PFSK-1 (cell line): ENCODE data around the gene VSNL1.

Experiments used
- FOXP2 ChIP-seq: optimal IDR thresholded peaks from 2 replicates; pipeline ENCODE3; 2011; ENCODE audit warnings: borderline replicate concordance, control low read depth, inconsistent platforms; ENCODE audit not compliant: insufficient read depth; ENCODE audit errors: extremely low read length, extremely low read depth
- POLR2AphosphoS5 ChIP-seq: IDR thresholded peaks from 2 replicates; pipeline ENCODE4 v1.6.1; 2012; ENCODE audit warnings: low read depth, mild to moderate bottlenecking, control low read depth, low read length, moderate library complexity
- TAF1 ChIP-seq: IDR thresholded peaks from 2 replicates; pipeline ENCODE4 v1.6.1; 2012; ENCODE audit warnings: low read length, control low read depth, borderline replicate concordance; ENCODE audit not compliant: insufficient read depth
- TF ChIP-seq, protein P1 (sequence below), 2 experiments: IDR thresholded peaks; 2 replicates each; pipeline versions ENCODE4 v1.6.1 to v1.8.0; 2011 to 2012; ENCODE audit warnings: low read depth in 2 of 2, low read length in 2 of 2, control low read depth in 1 of 2, inconsistent platforms in 1 of 2, mild to moderate bottlenecking in 1 of 2, moderate library complexity in 1 of 2; ENCODE audit not compliant: insufficient read depth in 1 of 2

DNA sequence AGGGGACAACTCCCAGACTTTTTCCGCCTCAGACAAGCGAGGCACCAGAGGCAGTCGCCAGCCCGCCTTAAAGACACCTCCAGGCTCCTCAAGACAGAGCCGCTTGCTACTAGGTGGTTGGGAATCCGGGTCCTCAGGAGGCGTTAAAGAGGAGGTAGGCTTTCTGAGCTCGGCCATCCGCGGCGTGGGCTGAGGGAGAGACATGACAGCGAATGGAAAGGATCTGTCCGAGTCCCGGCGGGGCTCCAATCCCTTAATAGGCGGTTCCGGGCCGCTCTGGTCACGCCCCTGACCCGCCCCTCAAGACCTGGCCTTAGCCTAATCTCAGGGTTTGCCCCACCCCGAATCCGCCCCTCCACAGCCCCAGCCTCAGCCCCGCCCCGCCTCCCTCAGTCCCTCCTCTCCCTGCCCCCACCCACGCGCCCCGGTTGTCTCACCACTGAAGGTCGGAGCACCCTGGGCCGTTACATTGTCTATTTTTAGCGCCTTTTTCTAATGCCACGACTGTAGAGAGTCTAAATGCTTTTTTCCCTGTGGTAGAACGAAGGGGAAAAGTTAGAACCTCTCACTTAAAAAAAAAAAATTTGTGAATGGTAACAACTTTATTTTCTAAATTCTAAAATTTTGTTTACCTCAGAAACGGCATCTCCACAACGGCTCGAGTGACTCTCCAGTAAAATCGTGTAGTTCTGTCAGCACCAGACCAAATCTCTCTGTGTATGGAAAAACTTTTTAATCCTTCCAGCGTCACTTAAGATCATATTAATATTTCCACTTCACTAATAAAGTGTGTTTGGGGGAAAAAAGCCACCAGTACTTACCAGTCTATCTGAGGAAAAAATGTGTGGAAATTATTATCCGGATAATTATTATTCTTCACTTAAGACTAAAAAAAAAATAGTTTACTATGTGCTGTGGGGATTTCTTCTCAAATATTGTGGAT, 22.0 kb upstream of the VSNL1 start, which contains the start of gene RAD51AP2:
- TF ChIP-seq TAF1 (no peak), POLR2AphosphoS5 (no peak), FOXP2 (no peak)
- TF ChIP-seq, protein P1, sequence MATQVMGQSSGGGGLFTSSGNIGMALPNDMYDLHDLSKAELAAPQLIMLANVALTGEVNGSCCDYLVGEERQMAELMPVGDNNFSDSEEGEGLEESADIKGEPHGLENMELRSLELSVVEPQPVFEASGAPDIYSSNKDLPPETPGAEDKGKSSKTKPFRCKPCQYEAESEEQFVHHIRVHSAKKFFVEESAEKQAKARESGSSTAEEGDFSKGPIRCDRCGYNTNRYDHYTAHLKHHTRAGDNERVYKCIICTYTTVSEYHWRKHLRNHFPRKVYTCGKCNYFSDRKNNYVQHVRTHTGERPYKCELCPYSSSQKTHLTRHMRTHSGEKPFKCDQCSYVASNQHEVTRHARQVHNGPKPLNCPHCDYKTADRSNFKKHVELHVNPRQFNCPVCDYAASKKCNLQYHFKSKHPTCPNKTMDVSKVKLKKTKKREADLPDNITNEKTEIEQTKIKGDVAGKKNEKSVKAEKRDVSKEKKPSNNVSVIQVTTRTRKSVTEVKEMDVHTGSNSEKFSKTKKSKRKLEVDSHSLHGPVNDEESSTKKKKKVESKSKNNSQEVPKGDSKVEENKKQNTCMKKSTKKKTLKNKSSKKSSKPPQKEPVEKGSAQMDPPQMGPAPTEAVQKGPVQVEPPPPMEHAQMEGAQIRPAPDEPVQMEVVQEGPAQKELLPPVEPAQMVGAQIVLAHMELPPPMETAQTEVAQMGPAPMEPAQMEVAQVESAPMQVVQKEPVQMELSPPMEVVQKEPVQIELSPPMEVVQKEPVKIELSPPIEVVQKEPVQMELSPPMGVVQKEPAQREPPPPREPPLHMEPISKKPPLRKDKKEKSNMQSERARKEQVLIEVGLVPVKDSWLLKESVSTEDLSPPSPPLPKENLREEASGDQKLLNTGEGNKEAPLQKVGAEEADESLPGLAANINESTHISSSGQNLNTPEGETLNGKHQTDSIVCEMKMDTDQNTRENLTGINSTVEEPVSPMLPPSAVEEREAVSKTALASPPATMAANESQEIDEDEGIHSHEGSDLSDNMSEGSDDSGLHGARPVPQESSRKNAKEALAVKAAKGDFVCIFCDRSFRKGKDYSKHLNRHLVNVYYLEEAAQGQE (IDR thresholded peaks at IDR 0.05; ENCODE audit: insufficient read depth in 1 of 2, low read depth in 2 of 2, low read length in 2 of 2): no peak
